Midbrain (tissue), 1 donor: ENCODE results near the gene HPCA.

Experiments used
- DNase-seq: peaks from one replicate; lab custom pipeline; 2025; lab: John Stamatoyannopoulos, UW

The HPCA gene

GRCh38 chr1:32934535-32934934 is 48.2 kb downstream of the HPCA start:
- DNase-seq, result no peak

GRCh38 chr1:32937061-32937460 is 50.8 kb downstream of the HPCA start:
- no peak for DNase-seq

- peak; percentile 32 for DNase-seq
Measured at GRCh38 chr1:32939655-32940371, 53.5 kb downstream of the HPCA start.

GRCh38 chr1:32944180-32944579 is 57.9 kb downstream of the HPCA start:
- no peak for DNase-seq
